Gastroesophageal sphincter (tissue), 4 donors: ENCODE results near the gene LGALS4. TPM values are rescaled to one million over a fixed set of nuclear protein-coding genes. Genes with fewer than 3 reads are reported as not detected.
"Not testable (repeated sequence)": the region's sequence is repeated elsewhere in the genome, so short reads cannot be mapped to it uniquely, and the experiment has no call there.

ENCODE experiments used
- ATAC-seq: fragments of 150-250 bp; one replicate; pipeline ENCODE4 v1.9.1; 2016; ENCODE audit warnings: mild to moderate bottlenecking, moderate library complexity
- H3K27ac ChIP-seq, 4 donors: fragments of 200-600 bp; sonication (generic) in 3 of 4; 1 replicate in 3 of 4; 2 replicates in 1 of 4; pipeline ENCODE4 v1.5.1; 2016 to 2019
- H3K27me3 ChIP-seq: fragments of 200-600 bp; sonication (generic); one replicate; pipeline ENCODE4 v1.5.1; 2019
- H3K36me3 ChIP-seq, 2 donors: fragments of 200-600 bp; sonication (generic); one replicate each; pipeline ENCODE4 v1.5.1; 2019; ENCODE audit warnings: control low read depth in 1 of 2
- H3K4me1 ChIP-seq, 3 donors: fragments of 200-600 bp; sonication (generic); 1 replicate in 2 of 3; 2 replicates in 1 of 3; pipeline ENCODE4 v1.5.1; 2016 to 2019; ENCODE audit warnings: control low read depth in 2 of 3
- H3K4me3 ChIP-seq, 2 donors: fragments of 200-600 bp; sonication (generic); one replicate each; pipeline ENCODE4 v1.5.1; 2019; ENCODE audit warnings: mild to moderate bottlenecking in 1 of 2, moderate library complexity in 1 of 2
- H3K9me3 ChIP-seq, 3 donors: fragments of 200-600 bp; sonication (generic); one replicate each; pipeline ENCODE4 v1.5.1; 2017 to 2019; ENCODE audit warnings: control low read depth in 2 of 3
- CTCF ChIP-seq, 4 experiments: fragments of 200-600 bp in 2 of 4; fragments of 450-650 bp in 2 of 4; sonication (generic) in 1 of 4; IDR thresholded peaks; one replicate each; pipeline ENCODE4 v1.5.1; 2017 to 2019; ENCODE audit warnings: antibody characterized with exemption in 4 of 4, mild to moderate bottlenecking in 2 of 4, moderate library complexity in 2 of 4
- EP300 ChIP-seq: sonication (generic); formaldehyde crosslinking; IDR thresholded peaks from one replicate; pipeline ENCODE4 v1.6.1; 2017; ENCODE audit warnings: antibody characterized with exemption, mild to moderate bottlenecking
- POLR2A ChIP-seq, 2 donors: fragments of 450-650 bp; IDR thresholded peaks; one replicate each; pipeline ENCODE4 v1.6.1; 2017; ENCODE audit warnings: antibody characterized with exemption in 2 of 2, mild to moderate bottlenecking in 2 of 2, moderate library complexity in 1 of 2
- POLR2AphosphoS5 ChIP-seq: sonication (generic); formaldehyde crosslinking; IDR thresholded peaks from one replicate; pipeline ENCODE4 v1.6.1; 2017; ENCODE audit warnings: antibody characterized with exemption
- WGBS, 2 donors: methylation state at CpG; one replicate each; pipeline ENCODE4 v1.1.5; 2018; ENCODE audit warnings: low coverage in 1 of 2; 5-methylcytosine and 5-hydroxymethylcytosine counted together
- total RNA-seq, 4 donors: library from RNA; depleted of rRNA; stranded (reverse); fragments of >200 nt; gene quantifications; one replicate each; pipeline ENCODE4 v1.1.0, GENCODE V29; 2016

LGALS4 gene
- total RNA-seq, 4 donors from 2014 or later: 0.27 to 1.6 (median 1.1) TPM; not detected in 1

GRCh38 chr19:38788478-38789243 lies 24.1 kb downstream of the LGALS4 start, which contains the start of gene LGALS7B:
Gene LGALS7B, plus strand, starts transcription at chr19:38789200. Its CDS starts 27 bp downstream, at chr19:38789227.
- H3K4me1 ChIP-seq: peaks cover 0 to 7% (median 2%) of the 10 kb centered on the region in 3 donors
- H3K4me3 ChIP-seq: no peak within 1 kb of the TSS
- no peaks in the 10 kb centered on the region for H3K27me3 ChIP-seq
- no peak within 1 kb of the TSS for H3K27ac ChIP-seq
- TF ChIP-seq CTCF (IDR thresholded peaks at IDR 0.05) (no peak), POLR2AphosphoS5 (no peak), EP300 (no peak), POLR2A (IDR thresholded peaks at IDR 0.05) (no peak)
- no peaks in the 10 kb centered on the region for H3K36me3 ChIP-seq
- H3K9me3 ChIP-seq: no peaks in the 10 kb centered on the region
- no peak for ATAC-seq
- 88% methylated on average over 4 of the region's 17 CpGs; no CpG with 5 or more reads in 1 of the 2 donors for WGBS, 2 donors

DNA sequence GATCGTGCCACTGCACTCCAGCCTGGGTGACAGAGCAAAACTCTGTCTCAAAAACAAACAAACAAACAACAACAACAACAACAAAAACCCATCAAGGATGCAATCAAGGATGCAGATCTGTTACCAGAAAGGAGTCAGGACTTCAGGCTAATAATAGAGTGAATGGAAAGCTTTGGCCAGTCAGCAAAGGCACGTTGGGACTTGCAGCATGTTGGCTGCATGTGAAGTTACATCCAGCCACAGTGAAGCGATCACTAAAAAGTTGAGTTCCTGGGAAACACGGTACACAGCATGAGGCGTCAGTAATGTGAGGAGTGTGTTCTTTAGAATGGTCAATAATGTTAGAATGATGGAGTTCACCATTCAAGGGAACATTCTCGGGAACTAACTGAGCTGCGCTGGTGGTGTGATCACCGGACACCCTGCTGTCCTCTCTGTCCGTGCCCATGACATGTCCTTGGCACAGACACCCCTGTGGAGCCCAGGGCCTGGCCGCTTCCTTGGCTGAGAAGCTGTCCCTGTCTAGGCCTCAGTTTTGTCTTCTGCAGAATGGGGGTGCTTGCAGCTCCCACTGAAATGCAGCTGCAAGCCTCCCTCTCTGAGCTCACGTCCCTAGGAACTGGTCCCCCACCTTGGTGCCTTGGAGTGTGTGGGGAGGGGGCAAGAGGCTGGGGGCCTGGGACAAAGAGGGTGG lies 26.0 kb downstream of the LGALS4 start:
- no peaks in the 10 kb centered on the region for H3K9me3 ChIP-seq
- TF ChIP-seq EP300 (no peak), CTCF (IDR thresholded peaks at IDR 0.05) (no peak), POLR2A (IDR thresholded peaks at IDR 0.05) (no peak), POLR2AphosphoS5 (no peak)
- H3K36me3 ChIP-seq: no peaks in the 10 kb centered on the region
- 64 to 82% methylated on average over 6 of the region's 11 CpGs for WGBS, 2 donors
- no peak for ATAC-seq
- H3K4me3 ChIP-seq: no peak overlapping the region
- no peak overlapping the region for H3K27ac ChIP-seq
- no peaks in the 10 kb centered on the region for H3K4me1 ChIP-seq
- H3K27me3 ChIP-seq: peaks cover 6% of the 10 kb centered on the region

- not testable (repeated sequence) for H3K9me3 ChIP-seq, H3K4me3 ChIP-seq, H3K4me1 ChIP-seq, ATAC-seq, H3K27ac ChIP-seq, H3K36me3 ChIP-seq
- WGBS, 2 donors: 83% methylated on average over 1 of the region's 3 CpGs; no CpG with 5 or more reads in 1 of the 2 donors
- H3K27me3 ChIP-seq: peaks cover 11% of the 10 kb centered on the region
Observed at GRCh38 chr19:38786061-38786460, 26.7 kb downstream of the LGALS4 start.

DNA sequence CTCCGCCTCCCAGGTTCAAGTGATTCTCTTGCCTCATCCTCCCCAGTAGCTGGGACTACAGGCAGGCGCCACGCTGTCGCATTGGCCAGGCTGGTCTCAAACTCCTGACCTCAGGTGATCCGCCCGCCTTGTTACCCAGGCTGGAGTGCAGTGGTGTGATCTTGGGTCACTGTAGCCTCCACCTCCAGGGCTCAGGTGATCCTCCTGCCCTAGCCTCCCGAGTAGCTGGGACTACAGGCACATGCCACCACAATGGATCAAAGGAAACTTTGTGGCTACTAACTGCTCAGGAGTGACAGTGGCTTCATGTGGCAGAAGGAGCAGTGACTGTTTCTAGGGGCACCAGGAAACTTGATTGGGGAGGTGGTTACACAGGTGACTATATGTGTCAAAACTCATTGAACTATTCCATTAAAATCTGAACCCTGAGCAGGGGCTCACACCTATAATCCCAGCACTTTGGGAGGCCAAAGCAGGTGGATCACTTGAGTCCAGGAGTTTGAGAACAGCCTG lies 27.5 kb downstream of the LGALS4 start:
- Histone ChIP-seq H3K4me3 (no peak overlapping the region), H3K27ac (no peak overlapping the region), H3K36me3 (no peaks in the 10 kb centered on the region), H3K27me3 (peaks cover 16% of the 10 kb centered on the region), H3K9me3 (no peaks in the 10 kb centered on the region), H3K4me1 (no peaks in the 10 kb centered on the region)
- no CpG with 5 or more reads among the region's 7 CpGs for WGBS, 2 donors
- TF ChIP-seq CTCF (IDR thresholded peaks at IDR 0.05): no peak
- no peak for TF ChIP-seq POLR2AphosphoS5
- no peak for TF ChIP-seq POLR2A (IDR thresholded peaks at IDR 0.05)
- no peak for TF ChIP-seq EP300
- no peak for ATAC-seq

GRCh38 chr19:38784224-38784623 lies 28.5 kb downstream of the LGALS4 start:
- ATAC-seq: no peak
- 66 to 100% methylated on average over 2 of the region's 3 CpGs for WGBS, 2 donors
- no peaks in the 10 kb centered on the region for H3K9me3 ChIP-seq
- no peak overlapping the region for H3K27ac ChIP-seq
- TF ChIP-seq POLR2AphosphoS5 (no peak), POLR2A (IDR thresholded peaks at IDR 0.05) (no peak), EP300 (no peak), CTCF (IDR thresholded peaks at IDR 0.05) (no peak)
- H3K36me3 ChIP-seq: no peaks in the 10 kb centered on the region
- H3K4me1 ChIP-seq: no peaks in the 10 kb centered on the region
- no peak overlapping the region for H3K4me3 ChIP-seq
- peaks cover 18% of the 10 kb centered on the region for H3K27me3 ChIP-seq

DNA sequence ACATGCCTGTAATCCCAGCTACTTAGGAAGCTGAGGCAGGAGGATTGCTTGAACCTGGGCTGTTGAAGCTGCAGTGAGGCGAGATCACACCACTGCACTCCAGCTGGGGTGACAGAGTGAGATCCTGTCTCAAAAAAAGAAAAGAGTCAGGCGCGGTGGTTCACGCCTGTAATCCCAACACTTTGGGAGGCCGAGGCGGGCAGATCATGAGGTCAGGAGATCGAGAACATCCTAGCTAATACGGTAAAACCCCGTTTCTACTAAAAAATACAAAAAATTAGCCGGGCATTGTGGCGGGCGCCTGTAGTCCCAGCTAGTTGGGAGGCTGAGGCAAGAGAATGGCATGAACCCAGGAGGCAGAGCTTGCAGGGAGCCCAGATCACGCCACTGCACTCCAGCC lies 30.5 kb downstream of the LGALS4 start:
- peaks cover 24% of the 10 kb centered on the region for H3K27me3 ChIP-seq
- 70 to 77% methylated on average over 4 to 7 of the region's 13 CpGs for WGBS, 2 donors

More for the DNA sequence above, 30.5 kb downstream of the LGALS4 start:
- not testable (repeated sequence) for H3K27ac ChIP-seq, H3K4me3 ChIP-seq, ATAC-seq, H3K9me3 ChIP-seq, H3K36me3 ChIP-seq, H3K4me1 ChIP-seq
